A673 (cell line): Measurements from ENCODE around the gene JSRP1.

Experiments used
- EZH2 ChIP-seq: fragments of 200-600 bp; sonication (generic); IDR thresholded peaks from 2 replicates; pipeline ENCODE4 v1.6.1; 2017; ENCODE audit warnings: borderline replicate concordance, low read depth, mild to moderate bottlenecking, mixed read lengths, antibody characterized with exemption, low read length; ENCODE audit not compliant: poor library complexity, severe bottlenecking
- TF ChIP-seq, protein P1 (sequence below): fragments of 300-800, 200-600 bp; sonication (generic); conservative IDR thresholded peaks from 2 replicates; pipeline ENCODE4 v1.5.1; 2017; ENCODE audit warnings: low read depth, mild to moderate bottlenecking, antibody characterized with exemption, low read length, moderate library complexity, mixed read lengths

DNA sequence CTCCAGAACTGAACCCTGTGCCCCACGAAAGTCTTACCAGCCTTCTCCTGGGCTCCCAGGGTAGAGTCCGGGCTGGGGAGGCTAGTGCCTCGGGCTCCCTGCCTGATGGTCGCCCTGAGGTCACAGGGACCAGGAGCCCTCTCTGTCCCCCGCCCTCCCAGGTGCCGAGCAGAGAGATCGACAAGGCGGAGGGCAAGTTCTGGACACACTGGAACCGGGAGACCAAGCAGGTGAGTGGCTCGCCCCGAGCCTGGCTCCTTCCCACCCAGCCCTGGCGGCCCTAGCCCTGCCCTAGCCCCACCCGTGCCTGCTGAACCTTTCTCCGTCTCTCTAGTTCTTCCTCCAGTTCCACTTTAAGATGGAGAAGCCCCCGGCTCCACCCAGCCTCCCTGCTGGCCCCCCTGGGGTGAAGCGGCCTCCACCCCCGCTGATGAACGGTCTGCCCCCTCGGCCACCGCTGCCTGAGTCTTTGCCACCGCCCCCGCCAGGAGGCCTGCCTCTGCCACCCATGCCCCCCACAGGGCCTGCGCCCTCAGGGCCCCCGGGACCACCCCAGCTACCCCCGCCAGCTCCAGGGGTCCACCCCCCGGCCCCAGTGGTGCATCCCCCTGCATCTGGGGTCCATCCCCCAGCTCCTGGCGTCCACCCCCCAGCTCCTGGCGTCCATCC, 8.7 kb downstream of the JSRP1 start:
- TF ChIP-seq, protein P1, sequence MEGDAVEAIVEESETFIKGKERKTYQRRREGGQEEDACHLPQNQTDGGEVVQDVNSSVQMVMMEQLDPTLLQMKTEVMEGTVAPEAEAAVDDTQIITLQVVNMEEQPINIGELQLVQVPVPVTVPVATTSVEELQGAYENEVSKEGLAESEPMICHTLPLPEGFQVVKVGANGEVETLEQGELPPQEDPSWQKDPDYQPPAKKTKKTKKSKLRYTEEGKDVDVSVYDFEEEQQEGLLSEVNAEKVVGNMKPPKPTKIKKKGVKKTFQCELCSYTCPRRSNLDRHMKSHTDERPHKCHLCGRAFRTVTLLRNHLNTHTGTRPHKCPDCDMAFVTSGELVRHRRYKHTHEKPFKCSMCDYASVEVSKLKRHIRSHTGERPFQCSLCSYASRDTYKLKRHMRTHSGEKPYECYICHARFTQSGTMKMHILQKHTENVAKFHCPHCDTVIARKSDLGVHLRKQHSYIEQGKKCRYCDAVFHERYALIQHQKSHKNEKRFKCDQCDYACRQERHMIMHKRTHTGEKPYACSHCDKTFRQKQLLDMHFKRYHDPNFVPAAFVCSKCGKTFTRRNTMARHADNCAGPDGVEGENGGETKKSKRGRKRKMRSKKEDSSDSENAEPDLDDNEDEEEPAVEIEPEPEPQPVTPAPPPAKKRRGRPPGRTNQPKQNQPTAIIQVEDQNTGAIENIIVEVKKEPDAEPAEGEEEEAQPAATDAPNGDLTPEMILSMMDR = no peak
- TF ChIP-seq EZH2 = no peak
